Measurements from ENCODE around the gene MAP3K2.
A peak's percentile ranks its signal among the peaks of the same experiment; 100 is the strongest.

The MAP3K2 gene

DNA sequence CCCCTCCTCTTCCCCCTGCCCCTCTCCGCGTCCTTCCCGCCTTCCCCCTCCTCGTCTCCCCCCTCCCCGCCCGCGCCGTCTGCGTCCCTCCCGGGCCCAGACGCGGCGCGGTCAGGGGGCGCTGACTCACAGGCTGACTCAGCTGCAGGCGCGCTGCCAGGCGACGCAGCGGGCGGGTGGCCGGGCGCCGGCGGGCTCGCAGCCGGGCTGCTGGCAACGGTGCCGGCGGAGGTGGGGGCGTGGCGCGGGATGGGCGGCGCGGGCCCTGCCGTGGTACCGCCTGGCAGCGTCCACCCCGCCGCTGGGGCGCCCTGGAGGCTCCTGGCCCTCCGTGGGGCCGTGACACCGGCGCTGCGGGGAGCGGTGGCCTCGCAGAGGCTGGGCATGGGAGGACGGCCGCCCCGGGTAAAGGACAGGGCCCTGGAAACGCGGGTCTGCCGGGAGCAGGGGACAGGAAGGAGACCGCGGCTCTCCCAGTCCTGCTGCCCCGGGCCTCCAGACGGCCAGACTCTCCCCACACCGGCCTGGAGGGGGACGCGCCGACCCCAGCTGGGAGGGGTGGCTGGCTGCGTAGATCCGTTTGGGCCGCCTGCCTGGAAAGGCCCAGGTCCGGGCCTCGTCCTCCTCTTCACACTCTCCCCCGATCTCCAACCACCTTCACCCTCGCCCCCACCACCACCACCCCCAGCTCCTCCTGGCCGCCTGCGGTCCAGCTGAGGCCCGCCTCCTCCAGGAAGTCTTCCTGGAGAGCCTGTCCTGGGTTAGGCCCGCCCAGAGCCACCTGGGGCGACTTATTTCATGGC is 20.4 kb upstream of the MAP3K2 start:
- no peaks in the 10 kb centered on the region for H3K27me3 ChIP-seq (replicated peaks; ENCODE audit: control insufficient read depth, insufficient read depth, low read length)
- no peaks in the 10 kb centered on the region for H3K36me3 ChIP-seq (ENCODE audit: control insufficient read depth, insufficient read depth, low read length)
- peak overlapping the region; percentile 47 for H3K4me3 ChIP-seq (replicated peaks; ENCODE audit: low read depth, low read length)
- TF ChIP-seq, protein P1, sequence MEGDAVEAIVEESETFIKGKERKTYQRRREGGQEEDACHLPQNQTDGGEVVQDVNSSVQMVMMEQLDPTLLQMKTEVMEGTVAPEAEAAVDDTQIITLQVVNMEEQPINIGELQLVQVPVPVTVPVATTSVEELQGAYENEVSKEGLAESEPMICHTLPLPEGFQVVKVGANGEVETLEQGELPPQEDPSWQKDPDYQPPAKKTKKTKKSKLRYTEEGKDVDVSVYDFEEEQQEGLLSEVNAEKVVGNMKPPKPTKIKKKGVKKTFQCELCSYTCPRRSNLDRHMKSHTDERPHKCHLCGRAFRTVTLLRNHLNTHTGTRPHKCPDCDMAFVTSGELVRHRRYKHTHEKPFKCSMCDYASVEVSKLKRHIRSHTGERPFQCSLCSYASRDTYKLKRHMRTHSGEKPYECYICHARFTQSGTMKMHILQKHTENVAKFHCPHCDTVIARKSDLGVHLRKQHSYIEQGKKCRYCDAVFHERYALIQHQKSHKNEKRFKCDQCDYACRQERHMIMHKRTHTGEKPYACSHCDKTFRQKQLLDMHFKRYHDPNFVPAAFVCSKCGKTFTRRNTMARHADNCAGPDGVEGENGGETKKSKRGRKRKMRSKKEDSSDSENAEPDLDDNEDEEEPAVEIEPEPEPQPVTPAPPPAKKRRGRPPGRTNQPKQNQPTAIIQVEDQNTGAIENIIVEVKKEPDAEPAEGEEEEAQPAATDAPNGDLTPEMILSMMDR (IDR thresholded peaks at IDR 0.05; ENCODE audit: insufficient read depth, low read length, poor library complexity, severe bottlenecking) = no peak
- DNase-seq (ENCODE audit: extremely low read depth, insufficient read length) = peak; percentile 81

- DNase-seq (ENCODE audit: extremely low read depth, insufficient read length) = no peak
- TF ChIP-seq, protein P1 (IDR thresholded peaks at IDR 0.05; ENCODE audit: insufficient read depth, low read length, poor library complexity, severe bottlenecking) = no peak
- Histone ChIP-seq H3K4me3 (replicated peaks; ENCODE audit: low read depth, low read length) (peak overlapping the region; percentile 42), H3K27me3 (replicated peaks; ENCODE audit: control insufficient read depth, insufficient read depth, low read length) (no peaks in the 10 kb centered on the region), H3K36me3 (ENCODE audit: control insufficient read depth, insufficient read depth, low read length) (no peaks in the 10 kb centered on the region)
Measured at GRCh38 chr2:127407661-127408003, 19.9 kb upstream of the MAP3K2 start.

DNA sequence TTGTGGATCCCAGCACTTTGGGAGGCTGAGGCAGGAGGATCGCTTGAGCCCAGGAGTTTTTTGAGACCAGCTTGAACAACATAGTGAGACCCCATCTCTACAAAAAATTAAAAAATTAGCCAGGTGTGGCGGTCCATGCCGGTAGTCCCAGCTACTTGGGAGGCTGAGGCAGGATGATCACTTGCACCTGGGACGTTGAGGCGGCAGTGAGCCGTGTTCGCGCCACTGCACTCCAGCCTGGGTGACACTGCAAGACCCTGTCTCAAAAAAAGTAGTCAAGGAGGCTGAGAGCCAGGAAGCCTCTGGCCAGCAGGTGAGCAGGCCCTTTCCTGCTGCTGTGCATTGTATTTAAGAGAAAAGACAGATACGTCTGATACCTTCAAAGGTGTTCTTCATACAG is 19.3 kb upstream of the MAP3K2 start:
- DNase-seq (ENCODE audit: extremely low read depth, insufficient read length) = no peak
- H3K4me3 ChIP-seq (replicated peaks; ENCODE audit: low read depth, low read length) = no peak overlapping the region
- H3K36me3 ChIP-seq (ENCODE audit: control insufficient read depth, insufficient read depth, low read length) = no peaks in the 10 kb centered on the region
- TF ChIP-seq, protein P1 (IDR thresholded peaks at IDR 0.05; ENCODE audit: insufficient read depth, low read length, poor library complexity, severe bottlenecking) = no peak
- no peaks in the 10 kb centered on the region for H3K27me3 ChIP-seq (replicated peaks; ENCODE audit: control insufficient read depth, insufficient read depth, low read length)

DNA sequence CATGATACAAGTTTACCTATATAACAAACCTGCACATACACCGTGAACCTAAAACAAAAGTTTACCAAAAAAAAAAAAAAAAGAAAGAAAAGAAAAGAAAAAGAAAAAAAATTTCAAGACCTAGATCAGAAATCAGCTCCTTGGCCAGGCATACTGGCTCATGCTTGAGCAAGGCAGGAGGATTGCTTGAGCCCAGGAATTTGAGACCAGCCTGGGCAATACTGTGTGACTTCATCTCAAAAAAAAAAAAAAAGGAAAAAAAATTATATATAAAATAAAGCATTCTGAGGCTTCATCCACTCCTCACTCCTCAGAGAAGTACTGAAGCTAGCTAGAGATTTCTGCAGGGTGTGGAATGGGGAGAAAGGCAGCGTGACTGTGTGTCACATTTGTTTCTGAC is 18.7 kb upstream of the MAP3K2 start:
- DNase-seq (ENCODE audit: extremely low read depth, insufficient read length) = no peak
- H3K4me3 ChIP-seq (replicated peaks; ENCODE audit: low read depth, low read length) = no peak overlapping the region

GRCh38 chr2:127405255-127405610 is 17.5 kb upstream of the MAP3K2 start:
- TF ChIP-seq, protein P1 (IDR thresholded peaks at IDR 0.05; ENCODE audit: insufficient read depth, low read length, poor library complexity, severe bottlenecking) = no peak
- DNase-seq (ENCODE audit: extremely low read depth, insufficient read length) = no peak
- Histone ChIP-seq H3K36me3 (ENCODE audit: control insufficient read depth, insufficient read depth, low read length) (no peaks in the 10 kb centered on the region), H3K4me3 (replicated peaks; ENCODE audit: low read depth, low read length) (no peak overlapping the region), H3K27me3 (replicated peaks; ENCODE audit: control insufficient read depth, insufficient read depth, low read length) (no peaks in the 10 kb centered on the region)

More for the DNA sequence above, 18.7 kb upstream of the MAP3K2 start:
- H3K27me3 ChIP-seq (replicated peaks; ENCODE audit: control insufficient read depth, insufficient read depth, low read length) = no peaks in the 10 kb centered on the region
- H3K36me3 ChIP-seq (ENCODE audit: control insufficient read depth, insufficient read depth, low read length) = no peaks in the 10 kb centered on the region
- TF ChIP-seq, protein P1 (IDR thresholded peaks at IDR 0.05; ENCODE audit: insufficient read depth, low read length, poor library complexity, severe bottlenecking) = no peak

All from GM06990 (cell line).